Kidney tubule cell (primary cell): ENCODE measurements around the gene JOSD2.

Experiments
- DNase-seq: peaks from one replicate; pipeline ENCODE4 v3.0.0-alpha.2; 2018; ENCODE audit warnings: low spot score

JOSD2 gene

DNA sequence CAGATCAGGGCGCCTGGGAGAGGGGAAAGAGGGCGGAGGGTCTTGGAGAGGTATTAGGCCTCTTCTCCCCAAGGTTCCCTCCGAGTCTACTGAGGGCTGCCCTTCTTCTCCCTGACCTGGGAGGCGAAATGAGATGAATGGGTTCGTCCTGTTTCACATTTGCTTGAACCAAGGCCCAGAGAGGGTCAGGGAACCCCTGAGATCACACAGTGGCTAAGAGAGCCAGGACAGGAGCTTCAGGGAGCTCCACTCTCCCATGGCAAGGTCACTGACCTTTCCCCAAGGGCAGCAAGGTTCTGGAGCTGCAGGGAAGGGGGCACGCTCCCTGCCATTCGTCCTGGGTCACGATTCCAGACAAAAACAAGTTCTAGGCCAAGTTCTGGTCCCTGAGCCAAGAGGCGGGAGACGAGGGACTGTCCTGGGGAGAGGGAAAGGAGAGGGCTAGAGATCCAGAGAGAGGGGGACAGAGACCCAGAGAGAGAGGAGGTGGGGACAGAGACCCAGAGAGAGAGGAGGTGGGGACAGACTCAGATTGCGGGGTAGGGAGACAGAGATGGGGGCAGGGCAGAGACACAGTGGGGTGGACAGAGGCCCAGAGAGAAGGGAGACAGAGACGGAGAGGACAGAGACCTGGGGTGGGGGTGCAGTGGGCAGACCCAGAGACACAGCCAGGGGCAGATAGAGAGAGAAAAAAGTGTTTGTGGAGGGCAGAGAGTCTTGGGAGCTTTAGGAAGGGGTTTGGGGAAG lies 2.2 kb upstream of the JOSD2 start:
- DNase-seq: no peak

DNA sequence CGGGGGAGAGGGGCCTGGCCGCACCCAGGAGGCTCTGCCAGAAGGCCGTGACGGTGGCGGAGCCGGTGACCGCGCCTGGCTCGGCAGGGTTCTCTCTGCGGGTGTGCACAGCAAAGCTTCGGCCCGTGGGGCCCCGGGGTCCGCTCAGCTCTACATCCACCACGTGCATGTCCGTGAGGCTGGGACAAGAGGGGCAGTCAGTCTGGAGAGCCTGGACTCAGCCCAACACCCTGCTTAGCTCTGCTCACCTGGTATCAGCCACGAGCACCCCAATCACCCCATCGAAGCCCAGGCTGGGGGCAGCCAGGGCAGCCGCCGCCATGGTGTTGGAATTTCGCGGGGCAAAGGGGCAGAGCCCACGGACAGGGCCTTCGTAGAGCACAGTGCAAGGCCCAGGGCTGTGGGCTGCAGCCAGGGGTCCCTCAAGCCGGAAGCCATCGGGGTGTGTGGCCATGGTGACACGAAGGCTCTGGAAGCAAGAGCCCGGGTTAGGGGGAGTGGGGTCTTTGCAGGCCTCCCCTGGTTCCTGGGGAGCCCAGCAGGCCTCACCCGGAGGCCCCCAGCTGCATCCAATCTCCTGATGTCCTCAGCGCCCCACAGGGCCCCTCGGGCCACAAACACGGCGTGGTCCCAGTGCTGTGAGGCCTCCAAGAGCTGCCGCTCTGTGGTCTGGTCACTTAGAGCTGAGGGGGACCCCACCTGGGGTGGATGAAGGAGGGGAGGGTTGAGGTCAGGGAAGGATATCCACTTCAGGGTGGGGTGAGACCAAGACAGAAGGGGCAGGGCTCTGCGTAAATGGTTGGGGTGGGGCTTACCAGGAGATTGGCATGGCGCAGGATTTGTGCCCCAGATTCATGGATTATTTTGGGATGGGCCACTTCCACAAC lies 1.4 kb upstream of the JOSD2 start:
- no peak for DNase-seq

DNA sequence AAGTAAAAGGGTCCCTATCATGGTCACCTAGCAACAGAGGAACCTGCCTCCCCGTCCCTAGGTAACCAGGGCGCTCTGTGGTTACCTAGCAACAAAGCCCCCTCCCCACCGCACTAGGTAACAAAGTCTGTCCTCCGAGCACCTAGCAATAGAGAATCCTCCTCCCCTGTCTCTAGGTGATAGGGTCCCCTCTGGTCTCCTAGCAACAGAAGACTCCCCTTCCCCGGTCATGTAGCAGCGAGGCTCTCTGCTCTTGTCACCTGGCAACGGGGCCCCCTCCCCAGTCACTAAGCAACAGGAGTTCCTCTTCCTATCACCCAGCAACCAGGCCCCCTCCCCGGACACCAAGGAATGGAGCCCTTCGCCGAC lies 307 bp downstream of the JOSD2 start:
- DNase-seq: no peak

DNA sequence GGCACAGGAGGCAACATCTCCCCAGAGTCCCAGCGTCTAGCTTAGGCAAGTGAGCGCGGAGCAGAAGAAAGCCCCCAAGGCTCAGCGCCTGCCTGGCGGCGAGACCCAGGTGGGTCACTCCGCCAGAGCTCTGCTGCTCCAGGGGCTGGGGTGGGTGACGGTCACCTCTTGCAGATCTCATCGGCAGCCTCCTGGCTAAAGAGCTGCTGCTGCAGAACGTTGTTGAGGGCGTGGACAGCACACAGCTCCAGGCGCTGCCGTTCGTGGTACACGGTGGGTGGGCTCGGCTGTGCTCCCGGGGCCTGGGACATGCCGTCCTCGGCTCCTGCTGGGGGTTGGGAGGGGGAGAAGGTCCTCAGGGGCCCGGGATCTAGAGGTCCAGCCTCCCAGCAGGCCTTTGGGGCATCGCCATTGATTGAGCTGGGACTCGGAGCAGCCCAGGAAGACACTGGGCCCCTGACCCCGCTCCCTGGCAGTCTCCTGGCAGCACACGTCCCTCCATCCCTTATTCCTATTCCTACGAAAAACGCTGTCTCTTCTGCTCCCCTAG lies 795 bp downstream of the JOSD2 start:
- DNase-seq: no peak

DNA sequence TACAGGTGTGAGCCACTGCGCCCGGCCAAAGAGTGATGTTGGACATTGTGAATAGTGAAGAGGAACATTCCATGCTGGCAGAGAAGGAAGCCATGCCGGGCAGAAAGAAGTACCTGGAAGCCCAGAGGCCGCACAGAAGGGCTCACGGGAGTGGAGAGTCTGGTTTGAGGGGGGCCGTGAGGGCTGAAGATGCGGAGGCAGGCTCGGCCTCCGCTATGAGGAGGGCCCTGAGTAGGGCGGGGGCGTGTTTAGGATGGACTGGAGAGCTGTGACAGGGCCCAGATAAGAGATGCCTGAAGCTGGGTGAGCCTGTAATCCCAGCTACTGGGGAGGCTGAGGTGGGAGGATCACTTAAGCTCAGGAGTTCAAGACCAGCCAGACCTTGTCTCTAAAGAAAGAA lies 1.6 kb downstream of the JOSD2 start:
- DNase-seq: no peak

DNA sequence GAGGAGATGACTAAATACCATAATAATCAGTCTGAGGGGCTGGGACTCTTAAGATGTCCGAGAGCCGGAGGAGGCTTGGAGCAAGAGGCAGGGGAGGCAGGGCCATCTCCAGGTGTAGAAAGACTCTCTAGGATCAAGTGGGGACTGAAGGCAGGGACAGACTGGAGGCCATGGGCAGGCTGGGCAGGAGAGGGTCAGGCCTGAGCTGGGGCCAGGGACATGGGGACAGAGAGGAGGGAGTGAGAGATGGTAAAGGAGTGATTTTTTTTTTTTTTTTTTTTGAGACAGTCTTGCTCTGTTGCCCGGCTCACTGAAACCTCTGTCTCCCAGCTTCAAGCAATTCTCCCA lies 2.2 kb downstream of the JOSD2 start:
- no peak for DNase-seq

DNA sequence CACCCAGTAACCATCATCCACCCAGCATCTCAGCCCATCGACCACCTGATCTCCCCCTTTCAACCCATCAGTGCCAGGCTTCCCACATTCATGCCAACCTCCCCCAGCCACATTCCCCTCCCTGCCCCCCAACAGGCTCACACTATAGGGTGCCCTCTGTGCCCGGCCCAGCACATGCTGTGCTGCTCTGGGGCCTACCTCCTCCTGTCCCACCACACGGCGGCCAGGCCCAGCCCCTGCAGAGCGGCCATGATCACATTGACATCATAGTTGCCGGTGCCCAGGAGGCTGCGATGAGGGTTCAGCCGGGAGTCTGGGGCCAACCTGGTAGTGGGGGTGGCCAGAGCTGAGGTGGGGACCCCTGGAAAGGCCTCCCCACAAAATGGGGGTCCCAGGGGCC lies 3.6 kb downstream of the JOSD2 start:
- DNase-seq: no peak

DNA sequence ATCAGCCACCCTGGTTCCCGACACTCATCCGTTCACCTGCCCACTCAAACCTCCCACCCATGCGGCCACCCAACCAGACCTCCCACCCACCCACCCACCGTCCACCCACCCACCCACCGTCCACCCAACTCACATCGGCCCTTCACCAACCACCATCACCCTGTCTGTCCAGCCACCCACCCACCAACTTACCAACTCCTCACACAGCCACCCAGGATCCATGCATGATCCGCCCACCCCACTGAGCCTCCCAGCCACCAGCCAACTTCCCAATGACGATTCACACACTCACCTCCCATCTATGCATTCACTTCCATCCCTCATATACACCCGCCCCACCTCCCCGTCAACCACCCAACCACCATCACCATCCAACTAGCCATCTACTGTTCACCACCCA lies 4.3 kb downstream of the JOSD2 start:
- DNase-seq: no peak

DNA sequence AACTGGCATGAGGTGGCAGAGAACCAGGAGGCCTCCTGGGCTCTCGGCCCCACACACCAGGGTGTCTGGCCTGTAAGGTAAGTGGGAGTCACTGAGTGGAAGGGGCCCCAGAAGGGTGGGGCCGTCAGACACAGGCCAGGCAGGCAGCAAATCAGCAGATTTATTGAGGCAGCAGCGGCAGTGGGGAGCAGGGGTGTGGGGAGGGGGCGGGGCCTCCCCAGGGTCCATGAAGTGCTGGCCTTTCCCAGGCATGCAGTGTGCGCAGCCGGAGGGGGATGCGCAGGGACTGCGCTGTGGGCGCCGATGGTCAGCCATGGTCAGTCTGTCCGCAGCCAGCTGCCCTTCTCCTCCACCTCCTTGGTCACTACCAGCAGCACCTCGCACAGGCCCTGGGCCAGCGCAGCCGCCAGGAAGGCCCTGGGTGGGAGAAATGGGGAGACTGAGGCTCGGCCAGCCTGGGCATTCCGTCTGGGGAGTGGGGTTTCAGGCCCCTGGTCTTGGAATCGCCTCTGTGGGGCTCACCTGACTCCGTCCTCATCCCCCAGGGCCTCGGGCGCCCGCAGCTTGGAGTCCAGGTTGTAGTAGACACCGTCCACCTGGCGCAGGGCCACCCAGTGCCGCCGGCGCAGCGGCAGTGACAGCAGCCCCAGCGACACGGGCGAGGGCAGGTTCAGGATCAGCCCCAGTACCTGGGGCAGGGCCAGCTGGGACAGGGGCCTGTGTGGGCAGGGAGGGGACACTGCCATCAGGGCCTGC lies 5.0 kb downstream of the JOSD2 start:
- DNase-seq: no peak

DNA sequence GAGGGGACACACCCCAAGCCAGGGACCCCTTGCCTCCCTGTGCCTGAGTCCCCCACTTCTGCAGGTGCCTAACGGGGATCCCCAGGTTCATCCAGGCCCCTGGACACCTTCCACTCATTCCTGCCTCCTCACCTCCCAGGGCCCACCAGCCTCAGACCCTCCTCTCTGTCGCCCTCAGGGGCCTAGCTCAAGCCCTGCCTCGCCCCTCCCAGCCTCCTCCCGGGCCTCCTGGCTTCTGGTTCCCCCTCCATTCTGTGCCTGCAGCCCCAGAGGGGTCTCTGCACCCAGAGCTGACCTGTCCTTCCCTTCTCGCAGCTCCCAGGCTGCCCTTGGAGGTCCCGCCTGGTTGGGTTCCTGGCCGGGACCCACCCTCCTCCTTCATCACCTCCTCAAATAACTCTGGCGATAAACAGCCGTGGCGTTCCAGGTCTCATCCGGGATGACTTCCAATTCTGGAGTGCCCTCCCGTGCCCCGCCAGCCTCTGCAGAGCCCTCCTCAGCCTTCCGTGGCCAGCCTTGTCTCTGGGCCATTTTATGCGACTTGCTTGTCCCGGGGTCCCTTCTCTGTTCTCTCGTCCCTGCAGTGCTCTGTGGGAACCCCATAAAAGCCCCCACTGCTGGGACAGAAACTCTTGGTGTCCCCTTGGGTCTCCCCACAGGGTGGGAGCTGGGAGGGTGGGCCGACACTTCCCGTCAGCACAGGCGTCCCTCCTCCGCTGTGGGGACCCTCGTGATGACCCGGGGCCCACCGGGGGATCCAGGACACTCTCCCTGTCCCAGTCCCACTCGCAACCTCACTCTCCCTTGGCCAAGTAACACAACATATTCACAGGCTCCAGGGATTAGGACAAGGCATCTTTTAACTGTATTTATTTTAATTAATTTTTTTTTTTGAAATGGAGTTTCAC lies 9.2 kb downstream of the JOSD2 start:
- no peak for DNase-seq

DNA sequence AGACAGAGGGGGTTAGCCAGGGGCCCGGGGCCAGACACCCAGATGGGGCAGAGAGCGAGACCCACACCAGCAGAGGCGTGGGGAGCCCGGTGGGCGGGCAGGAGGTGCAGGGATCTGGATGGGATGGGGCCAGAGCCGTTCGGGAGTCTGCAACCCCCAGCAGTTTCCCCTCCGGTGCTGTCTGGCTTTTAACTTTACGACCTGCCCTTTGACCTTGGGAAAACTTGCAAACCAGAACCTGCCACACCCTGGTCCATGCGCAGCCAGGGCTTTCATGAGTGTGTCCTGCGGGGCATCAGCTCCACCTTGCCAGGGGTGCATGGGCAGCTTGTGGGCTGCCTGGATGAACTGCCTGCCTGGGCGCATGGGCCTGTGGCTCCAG lies 9.8 kb downstream of the JOSD2 start:
- no peak for DNase-seq

DNA sequence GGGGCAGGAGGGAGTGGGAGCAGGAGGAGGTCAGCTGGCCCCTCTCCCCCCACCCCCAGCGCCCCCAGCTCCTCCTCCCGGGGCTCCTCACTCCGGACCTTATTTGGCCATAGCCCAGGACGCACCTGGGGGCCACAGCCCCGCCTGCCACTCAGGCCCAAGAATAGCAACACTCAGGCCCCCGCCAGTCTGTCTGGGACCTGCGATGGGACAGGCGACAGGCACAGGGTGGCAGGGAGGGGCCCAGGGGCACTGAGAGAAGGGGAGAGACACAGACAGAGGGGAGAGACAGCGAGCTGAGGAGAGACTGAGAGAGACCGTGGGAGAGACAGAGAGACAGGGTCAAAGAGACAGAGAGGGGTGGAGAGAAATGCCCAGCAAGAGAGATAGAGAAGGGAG lies 10.2 kb downstream of the JOSD2 start:
- no peak for DNase-seq

DNA sequence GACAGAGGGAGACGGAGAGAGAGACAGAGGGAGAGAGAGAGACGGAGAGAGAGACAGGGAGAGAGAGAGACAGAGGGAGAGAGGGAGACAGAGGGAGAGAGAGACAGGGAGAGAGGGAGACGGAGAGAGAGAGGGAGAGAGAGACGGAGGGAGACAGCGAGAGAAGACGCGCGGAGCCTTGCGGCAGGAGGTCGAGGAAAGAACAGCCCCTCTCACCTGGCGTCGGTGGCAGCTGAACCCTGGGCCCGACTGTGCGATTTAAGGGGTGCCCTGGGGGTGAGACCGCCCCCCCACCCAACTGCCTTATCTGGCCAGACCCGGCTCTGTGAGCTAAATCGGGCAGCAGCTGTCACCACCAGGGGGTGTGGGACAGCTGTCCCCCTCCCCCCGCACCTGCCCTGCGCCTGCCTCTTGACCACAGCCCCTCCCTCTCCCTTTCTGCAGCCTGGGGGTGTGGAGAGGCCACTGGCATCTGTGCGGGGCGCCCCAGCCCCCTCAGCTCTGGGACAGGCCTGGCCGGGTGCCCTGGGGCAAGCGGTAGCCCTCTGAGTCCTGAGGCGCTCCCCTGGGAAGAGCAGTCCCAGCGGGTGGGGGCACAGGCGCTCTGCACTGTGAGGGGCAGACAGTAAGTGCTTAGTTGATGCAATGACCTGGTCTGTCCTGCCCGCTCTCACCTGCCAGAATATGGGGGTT lies 10.8 kb downstream of the JOSD2 start:
- DNase-seq: no peak

DNA sequence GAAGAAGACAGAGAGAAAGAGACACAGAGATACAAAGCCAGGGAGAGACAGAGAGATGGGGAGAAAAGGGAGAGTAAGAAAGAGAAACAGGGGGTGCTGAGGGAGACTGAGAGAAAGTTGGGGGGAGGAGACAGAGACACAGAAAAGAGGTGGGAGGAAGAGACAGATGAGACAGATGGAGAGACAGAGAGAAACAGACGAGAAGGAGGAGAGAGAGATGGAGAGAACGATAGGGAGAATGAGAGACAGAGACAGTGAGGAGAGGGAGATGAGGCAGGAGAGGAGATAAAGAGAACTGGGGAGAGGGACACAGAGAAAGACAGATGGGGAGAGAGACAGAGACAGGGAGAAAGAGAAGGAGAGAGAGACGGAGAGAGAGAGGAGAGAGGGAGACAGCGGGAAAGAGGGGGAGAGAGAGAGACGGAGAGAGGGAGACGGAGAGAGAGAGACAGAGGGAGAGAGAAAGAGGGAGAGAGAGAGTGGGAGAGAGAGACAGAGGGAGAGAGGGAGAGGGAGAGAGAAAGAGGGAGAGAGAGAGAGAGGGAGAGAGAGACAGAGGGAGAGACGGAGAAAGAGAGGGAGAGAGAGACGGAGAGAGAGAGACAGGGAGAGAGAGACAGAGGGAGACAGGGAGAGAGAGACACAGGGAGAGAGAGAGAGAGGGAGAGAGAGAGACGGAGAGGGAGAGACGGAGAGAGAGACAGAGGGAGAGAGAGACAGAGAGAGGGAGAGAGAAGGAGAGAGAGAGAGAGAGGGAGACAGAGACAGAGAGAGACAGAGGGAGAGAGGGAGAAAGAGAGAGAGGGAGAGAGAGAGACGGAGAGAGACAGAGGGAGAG lies 12.6 kb downstream of the JOSD2 start:
- no peak for DNase-seq

DNA sequence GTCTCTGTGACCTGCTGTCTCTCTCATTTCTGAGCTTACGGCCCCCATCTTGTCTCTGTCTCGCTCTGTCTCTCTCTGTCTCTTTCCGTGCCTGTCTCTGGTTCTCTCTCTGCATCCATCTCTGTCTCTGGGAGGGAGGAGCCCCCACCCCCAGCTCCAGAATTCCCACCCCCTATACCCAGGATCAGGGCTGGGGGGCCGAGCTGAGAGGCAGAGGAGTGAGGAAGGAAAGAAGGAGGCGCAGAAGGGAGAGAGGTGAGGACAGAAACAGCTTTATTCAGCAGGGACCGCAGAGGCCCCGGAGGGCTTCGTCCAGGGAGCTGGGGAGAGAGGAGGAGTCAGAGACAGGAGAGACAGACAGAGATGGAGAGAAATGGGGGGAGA lies 14.0 kb downstream of the JOSD2 start:
- DNase-seq: no peak

DNA sequence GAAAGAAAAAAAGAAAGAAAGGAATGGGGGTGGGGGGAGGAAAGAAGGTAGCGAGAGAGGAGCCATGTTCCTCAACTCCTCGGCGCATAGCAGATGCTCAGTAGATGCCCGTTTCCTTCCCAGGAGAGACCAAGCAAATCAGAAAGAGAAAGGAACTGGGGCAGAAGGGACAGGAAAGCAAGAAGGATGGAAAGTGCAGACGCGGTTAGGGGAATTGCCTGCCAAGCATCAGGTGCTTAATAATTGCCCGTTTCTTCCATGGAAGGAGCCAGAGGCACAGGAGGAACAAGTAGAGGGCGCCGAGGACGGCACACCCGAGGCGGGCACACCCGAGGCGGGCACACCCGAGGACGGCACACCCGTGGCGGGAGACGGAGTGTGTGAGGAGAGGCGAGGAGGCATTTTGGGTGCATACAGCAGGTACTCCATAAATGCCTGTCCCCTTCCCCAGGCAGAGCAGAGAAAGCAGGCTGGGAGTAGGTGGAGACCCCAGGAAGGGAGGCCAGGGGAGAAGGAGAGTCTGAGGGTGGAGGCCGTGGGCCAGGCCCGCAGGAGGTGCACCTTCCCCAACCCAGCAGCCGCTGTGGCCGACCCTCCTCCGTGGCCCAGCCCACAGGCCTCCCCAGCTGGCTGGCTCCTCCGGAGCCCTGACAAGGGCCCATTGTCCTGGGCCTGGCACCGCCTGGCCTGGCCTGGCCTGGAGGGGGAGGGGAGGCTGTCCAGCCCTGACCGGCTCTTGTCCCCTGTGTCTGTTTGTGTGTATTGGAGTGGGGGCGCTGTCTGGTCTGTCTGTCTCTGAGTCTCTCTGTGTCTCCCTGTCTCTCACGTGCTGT lies 14.6 kb downstream of the JOSD2 start:
- DNase-seq: no peak

DNA sequence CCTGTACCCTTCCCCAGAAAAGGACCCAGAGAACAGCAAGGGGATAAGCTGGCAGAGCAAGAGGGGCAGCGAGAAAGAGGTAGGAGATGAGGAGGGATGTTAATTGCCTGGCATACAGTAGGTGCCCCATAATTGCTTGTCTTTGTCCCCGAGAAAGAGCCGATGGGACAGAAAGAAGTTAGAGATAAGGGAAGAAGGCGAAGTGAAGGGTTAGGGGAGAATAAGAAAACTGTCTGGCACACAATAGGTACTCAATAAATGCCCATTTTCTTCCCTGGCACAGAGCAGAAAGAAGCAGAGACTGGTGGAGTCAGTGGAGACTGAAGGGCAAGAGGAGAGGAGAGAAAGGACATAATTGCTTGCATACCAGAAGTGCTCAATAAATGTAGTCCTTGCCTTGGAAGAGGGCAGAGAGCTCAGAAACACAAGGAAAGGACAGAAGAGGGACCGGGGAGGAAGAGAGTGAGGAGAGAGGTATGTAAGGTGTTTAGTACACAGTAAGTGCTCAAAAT lies 15.9 kb downstream of the JOSD2 start:
- DNase-seq: no peak

DNA sequence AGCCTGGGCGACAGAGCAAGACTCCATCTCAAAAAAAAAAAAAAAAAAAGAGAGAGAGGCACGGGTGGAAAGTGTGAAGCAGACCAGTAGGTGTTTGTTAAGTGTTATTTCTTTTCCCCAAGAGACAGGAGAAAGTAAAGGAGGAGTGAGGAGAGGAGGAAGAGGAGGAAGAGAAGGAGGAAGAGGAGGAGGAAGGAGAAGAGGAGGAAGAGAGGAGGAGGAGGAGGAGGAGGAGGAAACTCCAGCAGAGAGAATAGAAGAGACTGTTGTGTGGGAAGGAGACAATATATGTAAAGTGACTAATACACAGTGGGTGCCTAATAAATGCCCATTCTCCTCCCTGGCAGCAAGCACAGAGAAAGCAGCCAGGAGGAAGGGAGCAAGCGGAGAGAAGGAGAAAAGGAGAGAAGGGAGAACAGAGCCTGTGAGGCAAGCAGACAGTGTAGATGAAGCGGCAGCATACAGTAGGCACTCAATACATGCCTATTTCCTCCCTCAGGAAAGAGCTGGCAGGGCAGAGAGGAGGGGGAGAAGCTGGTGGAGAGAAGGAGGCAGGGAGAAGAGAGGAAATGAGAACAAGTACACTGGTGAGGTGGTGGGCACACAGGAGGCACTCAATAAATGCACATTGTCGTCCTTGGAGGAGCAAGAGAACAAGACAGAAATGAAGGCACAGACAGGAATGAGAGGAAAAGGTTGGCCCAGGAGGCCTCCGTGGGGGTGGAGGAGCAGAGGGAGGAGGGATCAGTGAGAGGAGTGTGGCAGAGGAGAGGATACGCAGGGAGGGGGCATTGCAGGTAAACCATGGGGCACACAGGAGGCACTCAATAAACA lies 16.6 kb downstream of the JOSD2 start:
- DNase-seq: no peak
